HG02610 (cell line): ENCODE measurements around the gene DMTF1.

Experiments
- ATAC-seq: cut with Tn5 transposase; IDR thresholded peaks from one replicate; pipeline ENCODE4 v1.9.1; 2021; ENCODE audit warnings: mild to moderate bottlenecking, moderate library complexity; ENCODE audit not compliant: unreplicated experiment

The DMTF1 gene

DNA sequence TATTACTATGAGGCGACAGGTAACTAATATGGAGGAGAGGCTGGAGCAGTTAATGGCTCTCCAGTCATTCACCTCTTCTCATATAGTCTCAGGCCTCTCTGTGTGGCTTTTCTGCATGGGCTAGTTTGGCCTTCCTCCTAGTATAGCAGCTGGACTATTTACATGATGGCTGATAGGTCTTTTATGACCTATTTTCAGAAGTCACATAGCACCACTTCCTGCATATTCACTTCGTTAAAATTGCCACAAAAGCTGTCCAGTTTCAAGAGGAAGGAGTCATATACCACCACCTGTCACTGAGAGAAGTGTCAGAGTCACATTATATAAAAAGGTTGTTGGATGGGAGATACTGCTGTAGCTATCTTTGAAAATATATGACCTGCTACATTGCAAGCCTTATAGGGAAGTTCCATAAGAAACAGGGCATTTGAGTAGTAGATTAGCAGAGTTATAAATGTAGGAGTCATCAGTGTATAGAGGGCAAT is 8.0 kb upstream of the DMTF1 start:
- ATAC-seq: peak; percentile 95

DNA sequence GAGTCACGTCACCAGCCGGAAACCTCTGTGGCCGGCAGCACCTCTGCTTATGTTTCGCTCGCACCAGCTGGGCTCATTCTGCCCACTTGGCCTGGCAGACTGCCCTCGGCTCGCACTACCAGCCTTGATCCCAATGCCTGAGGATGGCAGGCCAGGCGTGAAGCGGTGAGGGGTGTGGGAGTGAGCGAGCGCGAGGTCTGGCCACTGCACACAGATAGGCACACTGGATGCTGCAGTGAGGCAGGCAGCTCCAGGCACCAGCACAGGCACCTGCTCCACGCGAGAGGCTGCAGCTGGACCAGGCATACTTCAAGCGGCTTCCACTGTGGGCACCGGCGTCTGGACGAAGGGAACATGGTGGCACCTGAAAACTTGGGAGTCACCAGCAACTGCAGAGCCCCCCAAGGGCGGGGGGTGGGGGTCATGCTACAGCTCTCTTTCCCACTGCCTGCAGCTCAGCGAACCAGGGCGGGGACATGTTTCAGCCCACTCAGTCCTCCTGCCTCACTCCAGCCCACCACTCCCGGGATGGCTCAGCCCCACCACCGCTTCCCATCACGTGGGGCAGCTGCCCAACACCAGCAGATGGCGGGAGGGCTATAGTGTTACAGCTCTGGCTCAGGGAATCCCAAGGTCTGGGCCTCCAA is 5.4 kb upstream of the DMTF1 start:
- no peak for ATAC-seq

DNA sequence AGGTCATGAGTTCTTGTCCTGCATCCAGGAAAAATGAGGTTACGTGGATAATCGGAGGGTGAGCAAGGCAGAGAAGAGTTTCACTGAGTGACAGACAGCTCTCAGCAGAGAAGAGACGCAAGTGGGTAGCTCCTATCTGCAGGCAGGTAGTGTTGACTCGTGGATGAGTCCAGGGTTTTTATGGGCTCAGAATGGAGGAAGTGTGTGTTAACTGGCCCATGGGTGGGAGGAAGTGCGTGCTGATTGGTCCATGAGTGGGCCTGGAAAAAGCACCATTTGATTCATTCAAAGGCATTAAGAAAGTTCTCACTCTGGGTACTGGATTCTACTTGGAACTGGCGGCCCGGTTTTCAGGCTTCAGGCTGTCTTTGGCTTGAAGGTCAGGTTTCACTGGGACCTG is 4.8 kb upstream of the DMTF1 start:
- ATAC-seq: no peak

DNA sequence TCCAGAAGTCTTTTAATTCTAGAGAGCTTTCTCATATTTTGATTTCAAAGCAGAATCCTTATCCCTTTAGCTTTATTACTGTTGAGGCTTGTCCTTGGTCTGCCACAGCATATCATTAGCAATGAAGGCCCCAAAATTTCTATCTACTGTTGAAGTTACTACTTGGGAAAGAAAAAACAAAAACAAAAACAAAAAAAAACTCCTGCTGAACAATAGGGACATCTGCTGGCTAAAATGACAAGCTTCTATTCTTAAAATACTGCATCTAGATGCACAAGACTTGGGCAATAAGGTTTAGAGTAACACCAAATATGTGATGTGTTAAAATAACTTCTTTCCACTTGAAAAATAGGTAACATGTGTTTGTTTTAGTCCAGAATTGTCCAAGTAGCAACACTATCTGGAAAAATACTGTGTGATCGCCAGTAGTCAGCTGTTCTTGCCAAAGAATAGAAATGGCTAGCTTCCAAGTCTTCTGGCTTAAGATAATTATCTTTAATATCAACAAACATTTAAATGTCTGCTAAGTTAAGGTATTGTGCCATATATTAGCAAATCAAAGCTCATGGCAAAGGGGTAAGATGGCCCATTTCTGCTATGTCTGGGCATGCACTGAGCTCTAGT is 3.8 kb upstream of the DMTF1 start:
- ATAC-seq: no peak

DNA sequence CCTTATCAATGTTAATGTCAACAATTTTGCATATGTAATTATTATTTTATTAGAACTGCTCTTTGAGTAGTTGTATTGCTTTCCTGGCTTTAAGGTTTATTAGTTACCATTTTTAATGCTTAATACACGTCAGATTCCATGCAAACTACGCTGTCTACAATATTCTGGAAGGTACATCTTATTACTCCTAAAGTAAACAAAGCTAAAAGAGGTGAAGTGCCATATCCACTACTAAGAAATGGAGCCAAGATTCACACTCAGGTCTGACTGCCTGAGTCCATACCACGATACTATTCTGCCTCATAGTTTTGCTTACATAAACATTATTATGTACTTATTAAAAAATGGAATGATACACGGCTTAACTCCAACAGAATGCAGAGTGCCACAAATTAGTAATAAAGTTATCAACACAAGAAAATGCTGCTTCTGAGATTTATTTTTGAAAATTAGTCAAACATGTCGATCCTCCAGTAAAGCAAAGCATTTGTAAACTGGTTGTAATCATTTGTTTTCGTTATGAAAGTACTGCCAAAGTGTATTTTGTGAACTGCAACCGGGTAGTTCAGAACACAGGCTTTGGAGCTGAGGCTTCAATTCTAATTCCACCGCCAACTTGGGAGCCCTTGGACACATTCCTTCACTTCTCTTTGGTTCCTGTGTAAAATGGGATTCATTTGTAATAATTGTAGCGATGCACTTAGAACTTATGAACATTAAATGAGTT is 1.1 kb upstream of the DMTF1 start:
- no peak for ATAC-seq

DNA sequence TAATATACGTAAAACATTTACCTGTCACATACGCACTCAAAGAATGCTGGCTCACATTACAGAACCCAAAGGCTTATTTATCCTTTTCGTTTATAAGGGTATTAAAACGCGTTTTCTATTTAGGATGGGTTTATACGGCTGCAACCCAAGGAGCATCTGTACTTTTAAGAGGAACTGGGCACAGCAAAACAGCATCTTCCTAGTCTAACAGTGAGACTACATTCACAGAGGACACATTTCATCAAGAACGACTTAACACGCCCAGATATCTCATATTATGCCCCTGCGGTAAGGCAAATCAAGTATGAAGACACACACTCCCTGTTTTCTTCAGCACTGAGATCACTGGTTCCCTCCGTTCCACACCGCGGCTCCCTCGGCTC is 533 bp upstream of the DMTF1 start:
- peak; percentile 31 for ATAC-seq

DNA sequence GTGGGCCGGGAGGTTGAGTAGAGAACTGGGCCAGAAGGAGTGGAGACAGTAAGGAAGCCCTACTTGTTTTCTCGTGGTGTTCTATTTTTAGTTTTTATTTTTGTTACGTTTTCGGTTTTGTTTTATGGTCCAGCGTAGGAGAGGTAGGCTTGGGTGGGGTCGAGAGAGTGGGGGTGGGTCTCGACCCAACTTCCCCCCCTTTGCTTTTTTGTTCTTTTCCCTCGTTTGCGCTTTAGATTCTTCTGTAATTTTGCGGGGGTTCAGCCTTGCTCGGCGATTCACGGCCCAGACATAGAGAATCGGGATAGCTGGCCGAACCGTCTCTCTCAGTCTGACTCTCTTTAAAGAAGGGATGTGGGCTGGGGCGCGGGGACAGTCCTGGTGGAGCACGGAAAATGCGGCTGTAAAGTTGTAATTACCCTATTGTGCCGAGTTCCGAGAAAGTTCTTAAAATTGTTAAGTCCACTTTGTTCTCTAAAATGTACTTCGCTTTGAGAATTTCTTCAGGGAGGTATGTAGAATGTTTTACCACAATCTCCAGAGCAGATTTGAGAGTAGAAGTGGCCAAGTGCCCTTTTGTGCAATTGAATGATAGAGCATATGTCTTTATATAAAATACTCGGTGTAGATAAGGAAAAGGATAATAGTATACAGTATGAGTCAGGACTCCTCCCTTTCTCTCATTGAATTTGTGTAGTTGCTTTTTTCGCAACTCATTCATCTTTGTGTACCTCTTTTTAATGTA is 816 bp downstream of the DMTF1 start:
- ATAC-seq: peak; percentile 18

DNA sequence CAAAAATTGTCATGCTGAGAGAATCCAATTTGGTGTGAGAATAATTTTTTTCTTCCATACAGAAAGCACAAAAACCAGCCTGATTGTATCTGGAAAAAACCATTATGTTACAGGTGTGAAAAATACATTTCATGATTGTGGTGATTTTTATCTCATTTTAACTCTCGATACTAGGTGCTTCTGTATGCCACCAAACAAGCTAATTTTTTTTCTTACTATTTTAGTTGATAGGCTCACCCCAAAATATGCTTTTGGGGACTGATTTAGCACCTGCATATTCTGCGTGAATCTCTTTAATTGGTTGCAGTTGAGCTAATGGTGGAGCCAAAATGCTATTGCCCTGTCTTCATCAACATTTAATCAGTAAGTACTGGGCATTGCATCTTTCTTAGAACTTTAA is 1.9 kb downstream of the DMTF1 start:
- no peak for ATAC-seq

DNA sequence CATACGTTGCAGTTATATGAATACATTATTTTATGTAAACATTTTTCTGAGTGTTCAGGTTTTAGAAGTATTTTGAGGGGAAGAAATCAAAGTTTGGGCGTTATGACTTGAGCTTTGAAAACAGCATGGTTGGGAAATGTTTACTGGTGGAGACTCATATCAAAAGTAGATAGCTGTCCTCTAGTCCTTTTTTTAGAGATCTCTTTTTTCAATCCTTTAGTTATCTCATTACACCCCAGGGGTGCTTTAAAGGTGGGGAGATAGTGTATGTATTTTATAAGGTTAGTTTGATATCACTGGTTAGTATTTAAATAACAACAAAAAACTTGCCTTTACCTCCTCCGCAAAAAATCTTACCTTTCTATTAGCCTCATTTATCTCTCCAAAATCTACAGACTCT is 2.3 kb downstream of the DMTF1 start:
- no peak for ATAC-seq

DNA sequence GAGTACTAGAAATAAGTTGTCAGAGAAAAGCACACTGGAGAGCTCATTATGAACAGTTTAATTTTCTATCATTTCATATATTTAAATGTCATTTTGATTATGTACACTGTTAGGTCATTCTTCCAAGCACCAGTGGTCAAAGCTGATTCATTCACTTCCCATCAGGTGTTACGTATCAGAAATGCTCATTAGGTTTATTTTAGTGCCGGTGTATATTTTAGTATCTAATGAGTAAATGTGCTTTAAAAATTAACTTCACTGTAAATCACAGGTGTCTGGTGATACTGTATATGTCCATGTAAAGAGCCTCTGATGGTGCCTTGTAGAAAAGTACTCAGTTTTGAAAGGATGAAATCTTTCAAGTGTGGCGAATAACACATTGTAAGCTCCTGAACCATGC is 3.5 kb downstream of the DMTF1 start:
- ATAC-seq: no peak

DNA sequence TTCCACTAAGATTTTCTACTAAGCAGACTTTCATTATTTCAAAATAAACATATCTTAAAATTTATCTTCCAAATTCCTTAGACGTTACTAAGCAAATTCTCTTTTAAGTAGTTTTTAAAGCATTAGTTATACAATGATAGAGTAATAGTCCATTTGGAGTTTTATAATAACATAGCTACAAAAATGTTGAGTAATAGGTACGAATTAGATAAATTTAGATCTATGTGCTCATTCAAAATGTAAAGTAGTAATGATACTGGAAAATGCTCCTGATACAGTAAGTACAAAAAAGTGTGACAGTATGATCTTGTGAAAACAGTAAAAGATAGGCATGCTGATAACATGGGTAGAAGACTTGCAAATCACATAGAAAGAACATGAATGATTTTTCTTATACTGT is 4.5 kb downstream of the DMTF1 start:
- no peak for ATAC-seq

DNA sequence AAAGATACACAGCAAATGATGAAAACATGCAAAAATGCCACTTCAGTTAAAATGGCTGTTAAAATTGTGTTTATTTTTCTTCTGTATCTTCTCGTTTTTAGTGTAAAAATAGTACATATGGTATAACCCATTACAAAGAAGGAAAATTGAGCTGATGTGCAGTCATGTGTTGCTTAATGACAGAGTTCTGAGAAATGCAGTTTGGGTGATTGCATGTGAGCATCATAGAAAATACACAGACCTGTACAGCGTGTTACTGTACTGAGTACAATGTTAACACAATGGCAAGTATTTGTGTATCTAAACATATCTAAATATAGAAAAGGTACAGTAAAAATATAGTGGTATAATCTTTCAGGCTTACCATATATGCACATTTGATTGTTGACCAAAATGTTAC is 7.3 kb downstream of the DMTF1 start:
- peak; percentile 43 for ATAC-seq

DNA sequence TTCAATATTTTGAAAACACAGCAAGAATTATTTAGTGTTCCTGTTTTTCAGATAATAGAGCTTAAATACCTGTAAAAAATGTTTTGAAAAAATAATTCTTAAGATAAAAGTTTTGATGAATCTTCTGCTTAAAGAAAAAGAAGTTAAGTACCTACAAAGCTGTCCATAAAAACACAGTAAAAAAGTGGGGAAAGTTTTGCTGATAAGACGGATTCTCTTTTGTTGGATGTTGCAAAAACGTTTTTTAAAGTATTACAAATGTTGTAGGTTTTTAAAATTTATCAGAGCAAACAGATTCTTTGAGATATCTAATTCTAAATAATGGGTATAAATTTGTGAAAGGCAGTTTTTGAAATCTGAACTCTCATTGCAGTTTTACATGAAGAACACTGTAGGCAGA is 12.2 kb downstream of the DMTF1 start:
- no peak for ATAC-seq

DNA sequence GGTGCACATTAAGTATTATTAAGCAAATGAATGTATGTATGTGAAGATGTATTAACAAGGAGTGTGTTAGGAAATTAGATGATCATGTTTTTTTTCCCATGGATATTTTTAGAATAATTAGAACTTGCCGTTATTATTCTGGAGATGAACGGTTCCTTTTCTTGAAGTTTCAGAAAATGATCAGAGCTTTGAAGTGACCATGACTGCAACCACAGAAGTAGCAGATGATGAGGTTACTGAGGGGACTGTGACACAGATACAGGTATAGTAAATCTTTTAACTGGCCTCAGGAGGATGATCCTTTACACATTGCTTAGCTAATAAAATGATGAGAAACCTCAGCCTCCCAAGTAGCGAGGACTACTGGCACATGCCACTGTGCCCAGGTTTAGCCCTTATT is 18.6 kb downstream of the DMTF1 start:
- no peak for ATAC-seq

DNA sequence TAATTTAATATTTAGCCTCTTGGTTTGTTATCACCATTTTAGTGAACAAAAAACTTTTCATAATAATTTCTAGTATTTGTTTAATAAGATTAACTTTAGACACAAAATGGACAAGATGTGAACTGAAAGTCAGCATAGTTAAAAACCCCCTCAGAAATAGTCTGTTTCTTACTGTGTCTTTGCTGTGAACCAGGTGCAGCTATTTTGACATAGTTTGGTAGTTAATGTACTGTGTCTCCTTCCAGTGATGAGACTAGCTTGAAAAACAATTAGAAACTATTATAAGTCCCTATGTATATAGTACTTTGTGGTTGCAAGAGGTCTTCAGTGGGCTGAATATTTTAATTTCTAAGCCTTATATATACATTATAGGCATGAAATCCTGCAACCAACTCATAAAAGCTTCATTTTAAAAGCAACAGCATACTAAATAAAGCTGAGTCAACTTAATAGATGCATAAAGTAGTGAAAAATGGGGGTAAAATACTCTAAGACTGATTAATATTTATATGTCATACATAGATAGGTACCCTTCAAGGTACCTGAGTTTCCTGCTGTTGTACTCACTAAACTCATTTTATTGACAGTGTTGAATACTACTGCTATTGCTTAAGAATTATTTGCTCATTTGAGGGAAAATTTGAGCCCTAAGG is 19.2 kb downstream of the DMTF1 start:
- ATAC-seq: no peak

DNA sequence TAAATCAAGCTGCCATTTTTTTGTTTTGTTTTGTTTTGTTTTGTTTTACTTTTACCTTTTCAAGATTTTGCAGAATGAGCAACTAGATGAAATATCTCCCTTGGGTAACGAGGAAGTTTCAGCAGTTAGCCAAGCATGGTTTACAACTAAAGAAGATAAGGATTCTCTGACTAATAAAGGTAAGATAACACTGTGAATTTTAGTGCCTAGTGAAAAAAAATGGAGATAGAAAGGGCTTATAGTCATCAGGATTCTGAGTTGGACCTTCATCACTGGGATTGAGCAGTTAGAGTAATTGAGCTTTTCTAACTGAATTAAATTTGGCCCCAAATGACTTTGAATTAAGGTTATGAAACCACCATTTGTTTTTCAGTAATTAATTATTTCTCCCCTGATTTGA is 21.2 kb downstream of the DMTF1 start:
- ATAC-seq: no peak

DNA sequence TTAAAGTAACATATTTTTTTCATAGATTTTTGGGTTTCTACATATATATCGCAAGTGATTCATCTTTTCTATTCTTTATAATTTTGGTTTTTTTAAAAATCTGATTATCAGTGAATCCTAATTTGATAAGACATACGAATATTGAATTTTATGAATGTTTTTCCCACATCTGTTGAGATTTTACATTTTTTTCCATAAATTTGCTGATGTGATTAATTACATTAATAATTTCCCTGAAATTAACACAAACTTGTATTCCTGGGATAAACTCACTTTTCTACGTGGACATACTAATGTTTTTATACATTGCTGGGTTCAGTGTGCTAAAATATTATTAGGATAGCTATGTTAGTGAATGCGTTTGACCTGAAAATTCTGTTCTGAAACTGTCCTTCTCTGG is 26.1 kb downstream of the DMTF1 start:
- ATAC-seq: no peak

DNA sequence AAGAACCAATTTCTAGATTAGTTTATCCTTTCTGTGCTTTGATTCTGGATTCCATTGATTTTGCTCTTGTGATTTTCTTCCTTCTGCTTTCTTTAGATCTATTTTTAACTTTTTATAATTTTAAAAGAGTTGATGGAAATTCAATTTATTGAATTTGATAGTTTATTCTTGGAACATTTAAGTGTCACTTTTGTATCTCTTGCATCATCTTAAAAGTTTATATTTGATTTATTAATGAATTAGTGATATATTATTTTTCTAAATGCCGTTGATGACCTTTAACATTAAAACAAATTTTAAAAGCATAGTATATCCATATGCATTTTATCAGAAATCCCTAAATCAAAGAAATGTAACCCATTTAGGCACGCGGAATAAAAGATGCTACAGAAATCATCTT is 26.9 kb downstream of the DMTF1 start:
- no peak for ATAC-seq

DNA sequence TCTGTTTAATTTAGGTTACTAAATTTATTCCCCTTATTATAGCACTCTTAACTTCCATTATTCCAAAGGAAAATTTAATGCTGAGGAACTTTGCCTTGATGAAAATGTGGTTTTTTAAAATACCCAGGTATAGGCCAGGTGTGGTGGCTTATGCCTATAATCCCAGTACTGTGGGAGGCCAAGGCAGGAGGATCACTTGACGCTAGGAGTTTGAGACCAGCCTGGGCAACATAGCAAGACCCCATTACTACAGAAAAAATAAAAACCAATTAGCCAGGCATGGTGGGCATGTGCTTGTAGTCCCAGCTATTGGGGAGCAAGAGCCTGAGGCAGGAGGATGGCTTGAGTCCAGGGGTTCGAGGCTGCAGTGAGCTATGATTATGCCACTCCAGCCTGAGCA is 34.9 kb downstream of the DMTF1 start:
- ATAC-seq: no peak

DNA sequence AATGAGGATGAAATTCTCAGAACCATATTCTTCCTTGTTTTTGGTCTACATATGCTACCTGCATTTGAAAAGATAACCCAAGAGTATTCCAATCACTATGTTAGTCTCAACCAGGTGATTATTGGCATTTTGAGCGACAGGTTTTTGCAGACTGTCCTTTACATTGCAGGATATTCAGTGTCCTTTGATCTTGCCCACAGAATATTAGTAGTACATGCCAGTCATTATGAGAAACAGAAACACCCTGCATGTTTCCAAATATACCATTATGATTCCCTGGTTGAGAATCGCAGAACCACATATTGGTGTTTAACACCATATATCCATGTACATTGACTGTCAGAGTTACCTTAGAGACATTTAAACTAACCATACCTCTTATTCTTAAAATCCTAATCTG is 36.7 kb downstream of the DMTF1 start:
- ATAC-seq: peak; percentile 61

DNA sequence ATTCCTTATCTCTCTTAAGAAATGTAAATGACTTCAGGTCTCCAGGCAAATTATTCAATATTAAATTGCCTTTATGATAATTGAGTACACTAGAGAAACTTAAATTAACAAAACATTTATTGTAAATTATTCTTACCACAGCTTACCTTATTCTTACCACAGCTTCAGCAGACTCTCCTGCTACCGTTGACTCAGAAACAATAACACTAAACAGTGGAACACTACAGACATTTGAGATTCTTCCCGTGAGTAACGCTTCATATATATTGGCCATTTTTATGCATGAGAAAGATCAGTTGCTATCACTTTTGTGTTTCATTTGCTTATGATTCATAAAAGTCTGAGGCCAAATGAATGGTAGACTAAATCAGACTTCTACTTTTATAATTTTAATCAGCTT is 38.5 kb downstream of the DMTF1 start:
- ATAC-seq: no peak
